ENCODE measurements around the gene ZFP14. TPM values are rescaled to one million over a fixed set of nuclear protein-coding genes. Genes with fewer than 3 reads are reported as not detected.

ZFP14 gene
- 10 to 100 TPM in 1 of 4 donors, 1 to 10 TPM in 3; 3.5 to 13.3 (median 7.6) TPM for total RNA-seq
- 1 to 10 TPM in 1 of 3 donors, under 1 TPM in 2; 0.60 to 2.2 (median 0.92) TPM for polyA plus RNA-seq

DNA sequence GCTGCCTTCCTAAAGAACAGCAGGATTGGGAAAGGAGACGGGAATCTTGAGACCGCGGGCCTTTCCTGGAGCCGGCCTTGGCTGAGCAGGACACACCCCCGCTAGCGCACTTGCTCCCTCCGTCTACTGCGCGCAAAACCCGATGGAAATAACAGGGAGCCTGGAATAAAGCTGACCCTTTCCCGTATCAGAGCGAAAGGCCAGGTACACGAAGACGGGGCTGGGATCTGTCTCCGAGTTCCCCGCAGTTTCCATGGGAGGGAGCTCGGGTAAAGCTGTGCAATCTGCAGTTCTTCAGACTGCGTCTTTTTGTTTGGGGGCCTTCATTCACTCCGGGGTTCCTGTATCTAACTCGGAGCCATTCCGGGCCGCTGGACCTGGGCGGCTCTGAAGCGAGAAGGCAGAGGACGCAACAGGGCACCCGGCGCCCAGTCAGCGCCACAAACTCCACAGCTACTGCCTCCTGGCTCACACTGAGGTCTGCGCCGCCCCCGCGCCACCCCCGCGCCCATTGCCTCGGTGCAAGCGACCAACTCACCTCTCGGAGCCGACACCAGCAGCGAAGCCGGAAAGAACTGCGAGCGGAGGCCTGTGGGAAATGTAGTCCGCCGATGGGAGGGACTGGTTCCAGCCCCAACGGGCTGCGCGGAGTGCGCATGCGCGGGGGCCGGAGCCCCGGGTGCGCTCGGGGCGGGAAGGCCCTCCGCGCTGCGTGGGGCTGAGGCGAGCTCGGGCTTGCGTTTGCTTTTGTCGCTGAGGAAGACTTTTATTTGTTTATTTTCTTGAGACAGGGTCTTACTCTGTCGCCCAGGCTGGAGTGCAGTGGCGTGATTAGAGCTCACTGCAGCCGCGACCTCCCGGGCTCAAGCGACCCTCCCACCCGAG, at the start of gene ZFP14:
ZFP14 (minus strand) TSS at position 577 of the 885 bp plus-strand sequence. CDS start 11,309 bp downstream, outside the sequence.
- Histone ChIP-seq H3K36me3 (no peaks in the 10 kb centered on the region), H3K4me3 (peak within 1 kb of the TSS; percentile 70 to 79 (median 74)), H3K9me3 (peaks cover 0 to 2% (median 0%) of the 10 kb centered on the region in 4 donors), H3K27me3 (no peaks in the 10 kb centered on the region), H3K4me1 (peaks cover 0 to 22% (median 13%) of the 10 kb centered on the region in 4 donors), H3K27ac (peak within 1 kb of the TSS; percentile 85 to 88 (median 86))
- TF ChIP-seq POLR2AphosphoS5 (IDR thresholded peaks at IDR 0.05), result peak; percentile 67 to 95 (median 91)
- no peak for TF ChIP-seq EP300 (IDR thresholded peaks at IDR 0.05)
- TF ChIP-seq POLR2A (IDR thresholded peaks at IDR 0.05), result peak; percentile 72 to 80
- WGBS, 2 donors, result 3 to 4% methylated on average over 69 of the region's 69 CpGs
- intact Hi-C loops (cut with DNase I), result loop anchor here (2.0 to 10.0 kb wide), 5 partner anchors 38 to 536 kb away; partner anchors contain the start of genes ZFP82, ZNF260, ZNF566 and ZNF568
- DNase-seq, result peak; percentile 95

DNA sequence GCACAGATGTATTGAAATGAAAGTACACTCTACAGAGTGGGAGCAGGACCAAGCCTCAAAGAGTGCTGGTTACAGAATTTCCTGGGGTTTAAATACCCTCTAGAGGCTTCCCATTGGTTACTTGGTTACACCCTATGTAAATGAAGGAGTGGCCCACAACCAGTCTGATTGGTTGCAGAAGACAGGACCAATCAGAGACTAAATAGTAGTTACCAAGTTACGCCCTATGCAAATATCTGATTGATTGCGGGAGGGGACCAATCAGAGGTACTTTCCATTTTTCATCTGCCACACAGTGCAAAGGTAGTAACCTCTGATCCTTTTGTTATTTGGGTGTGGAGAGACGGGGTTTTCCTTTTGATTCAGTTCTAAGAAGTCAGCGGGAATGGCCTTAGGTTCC, 44.9 kb upstream of the ZFP14 start:
- Histone ChIP-seq H3K36me3 (no peaks in the 10 kb centered on the region), H3K4me1 (peaks cover 0 to 14% (median 7%) of the 10 kb centered on the region in 4 donors), H3K27ac (no peak overlapping the region), H3K27me3 (peaks cover 0 to 4% (median 3%) of the 10 kb centered on the region in 3 donors), H3K9me3 (peaks cover 0 to 3% (median 0%) of the 10 kb centered on the region in 4 donors), H3K4me3 (no peak overlapping the region)
- WGBS, 2 donors, result 87 to 93% methylated on average over 4 of the region's 4 CpGs
- TF ChIP-seq, protein P1, sequence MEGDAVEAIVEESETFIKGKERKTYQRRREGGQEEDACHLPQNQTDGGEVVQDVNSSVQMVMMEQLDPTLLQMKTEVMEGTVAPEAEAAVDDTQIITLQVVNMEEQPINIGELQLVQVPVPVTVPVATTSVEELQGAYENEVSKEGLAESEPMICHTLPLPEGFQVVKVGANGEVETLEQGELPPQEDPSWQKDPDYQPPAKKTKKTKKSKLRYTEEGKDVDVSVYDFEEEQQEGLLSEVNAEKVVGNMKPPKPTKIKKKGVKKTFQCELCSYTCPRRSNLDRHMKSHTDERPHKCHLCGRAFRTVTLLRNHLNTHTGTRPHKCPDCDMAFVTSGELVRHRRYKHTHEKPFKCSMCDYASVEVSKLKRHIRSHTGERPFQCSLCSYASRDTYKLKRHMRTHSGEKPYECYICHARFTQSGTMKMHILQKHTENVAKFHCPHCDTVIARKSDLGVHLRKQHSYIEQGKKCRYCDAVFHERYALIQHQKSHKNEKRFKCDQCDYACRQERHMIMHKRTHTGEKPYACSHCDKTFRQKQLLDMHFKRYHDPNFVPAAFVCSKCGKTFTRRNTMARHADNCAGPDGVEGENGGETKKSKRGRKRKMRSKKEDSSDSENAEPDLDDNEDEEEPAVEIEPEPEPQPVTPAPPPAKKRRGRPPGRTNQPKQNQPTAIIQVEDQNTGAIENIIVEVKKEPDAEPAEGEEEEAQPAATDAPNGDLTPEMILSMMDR (IDR thresholded peaks at IDR 0.05), result no peak
- TF ChIP-seq EP300 (IDR thresholded peaks at IDR 0.05), result no peak
- TF ChIP-seq POLR2AphosphoS5 (IDR thresholded peaks at IDR 0.05), result no peak
- TF ChIP-seq POLR2A (IDR thresholded peaks at IDR 0.05), result no peak
- intact Hi-C loops (cut with DNase I), result no loop called here
- DNase-seq, result no peak

DNA sequence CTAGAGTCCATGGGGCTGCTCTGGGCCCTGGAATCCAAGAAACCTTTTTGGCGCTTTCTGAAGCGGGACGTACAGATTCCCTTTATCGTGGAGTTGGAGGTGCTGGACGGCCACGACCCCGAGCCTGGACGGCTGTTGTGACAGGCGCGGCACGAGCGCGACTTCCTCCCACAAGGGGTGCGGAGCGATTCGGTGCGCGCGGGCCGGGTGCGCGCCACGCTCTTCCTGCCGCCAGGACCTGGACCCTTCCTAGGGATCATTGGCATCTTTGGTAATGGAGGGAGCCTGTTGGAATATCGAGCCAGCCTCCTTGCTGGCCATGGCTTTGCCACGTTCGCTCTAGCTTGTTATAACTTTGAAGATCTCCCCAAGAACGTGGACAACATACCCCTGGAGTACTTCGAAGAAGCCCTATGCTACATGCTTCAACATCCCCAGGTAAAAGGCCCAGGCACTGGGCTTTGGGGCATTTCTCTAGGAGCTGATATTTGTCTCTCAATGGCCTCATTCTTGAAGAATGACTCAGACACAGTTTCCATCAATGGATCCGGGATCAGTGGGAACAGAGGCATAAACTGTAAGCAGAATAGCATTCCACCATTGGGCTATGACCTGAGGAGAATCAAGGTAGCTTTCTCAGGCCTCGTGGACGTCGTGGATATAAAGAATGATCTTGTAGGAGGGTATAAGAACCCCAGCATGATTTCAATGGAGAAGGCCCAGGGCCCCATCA, 42.9 kb upstream of the ZFP14 start:
- Histone ChIP-seq H3K27me3 (peaks cover 0 to 4% (median 3%) of the 10 kb centered on the region in 3 donors), H3K36me3 (no peaks in the 10 kb centered on the region), H3K9me3 (peaks cover 0 to 3% (median 0%) of the 10 kb centered on the region in 4 donors), H3K27ac (peak overlapping the region; percentile 36 to 79 (median 60)), H3K4me3 (peak overlapping the region; percentile 11 to 61 (median 52)), H3K4me1 (peaks cover 0 to 24% (median 18%) of the 10 kb centered on the region in 4 donors)
- 24 to 48% methylated on average over 33 of the region's 33 CpGs for WGBS, 2 donors
- intact Hi-C loops (cut with DNase I), result no loop called here
- DNase-seq, result no peak
- TF ChIP-seq EP300 (IDR thresholded peaks at IDR 0.05), result no peak

DNA sequence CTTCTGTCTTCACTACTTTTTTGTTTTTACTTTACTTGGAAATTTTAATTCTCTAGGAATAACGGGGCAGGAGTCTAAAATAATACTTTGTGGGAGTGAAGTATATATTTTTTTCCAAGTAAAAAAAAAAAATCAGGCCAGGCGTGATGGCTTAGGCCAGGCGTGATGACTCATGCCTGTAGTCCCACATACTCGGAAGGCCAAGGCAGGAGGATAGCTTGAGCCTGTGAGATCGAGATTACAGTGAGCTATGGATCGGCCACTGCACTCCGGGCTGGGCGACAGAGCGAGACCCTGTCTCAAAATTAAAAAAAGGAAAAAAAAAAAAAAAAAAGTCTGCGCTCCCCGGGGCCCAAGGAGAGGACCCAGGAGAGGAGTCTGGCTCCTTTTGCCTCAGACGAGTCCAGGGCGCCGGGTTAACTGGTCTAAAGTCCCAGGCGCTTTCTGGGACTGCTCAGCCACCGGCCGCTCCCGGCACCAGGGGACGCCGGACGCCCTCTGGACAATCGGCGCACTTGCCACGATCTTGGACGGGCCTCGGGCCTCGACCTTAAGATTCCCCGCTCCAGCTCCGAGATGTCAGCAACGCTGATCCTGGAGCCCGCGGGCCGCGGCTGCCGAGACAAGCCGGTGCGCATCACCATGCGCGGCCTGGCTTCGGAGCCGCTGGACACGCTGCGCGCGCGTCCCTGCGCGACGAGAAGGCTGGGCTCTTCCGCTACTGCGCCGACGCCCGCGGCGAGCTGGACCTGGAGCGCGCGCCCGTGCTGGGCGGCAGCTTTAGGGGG, 42.2 kb upstream of the ZFP14 start:
- 13 to 27% methylated on average over 61 of the region's 61 CpGs for WGBS, 2 donors

More for the DNA sequence above, 42.2 kb upstream of the ZFP14 start:
- H3K9me3 ChIP-seq, result peaks cover 0 to 3% (median 0%) of the 10 kb centered on the region in 4 donors
- TF ChIP-seq POLR2AphosphoS5 (IDR thresholded peaks at IDR 0.05), result peak in 1 of 4 donors; percentile 10
- TF ChIP-seq, protein P1 (IDR thresholded peaks at IDR 0.05), result no peak
- peak overlapping the region; percentile 36 to 79 (median 60) for H3K27ac ChIP-seq
- H3K4me3 ChIP-seq, result peak overlapping the region; percentile 11 to 61 (median 52)
- intact Hi-C loops (cut with DNase I), result no loop called here
- H3K36me3 ChIP-seq, result no peaks in the 10 kb centered on the region
- no peak for DNase-seq
- peaks cover 0 to 4% (median 3%) of the 10 kb centered on the region in 3 donors for H3K27me3 ChIP-seq
- peaks cover 0 to 25% (median 20%) of the 10 kb centered on the region in 4 donors for H3K4me1 ChIP-seq
